Stimulated activated CD8-positive, alpha-beta memory T cell treated with anti-CD3 and anti-CD28 coated beads, Interleukin-2, amount 100 ng/mL, for 48 hours (primary cell): ENCODE measurements around the gene TRAF7.
"Not testable (repeated sequence)": the region's sequence is repeated elsewhere in the genome, so short reads cannot be mapped to it uniquely, and the experiment has no call there.

ENCODE experiments used
- DNase-seq, 2 donors: peaks; one replicate each; pipeline ENCODE4 v3.0.0-alpha.2; 2020; ENCODE audit warnings: low read depth in 2 of 2

TRAF7 gene

GRCh38 chr16:2155091-2155950, at the start of gene TRAF7:
Gene TRAF7, plus strand, starts transcription at chr16:2155782. Its CDS starts 8,139 bp downstream, at chr16:2163921.
- DNase-seq = peak; percentile 93 to 94

- DNase-seq = not testable (repeated sequence)
Measured at GRCh38 chr16:2106211-2106610, 49.4 kb upstream of the TRAF7 start.

- DNase-seq = not testable (repeated sequence)
Measured at GRCh38 chr16:2107121-2107790, 48.3 kb upstream of the TRAF7 start.

GRCh38 chr16:2107791-2108125, 47.8 kb upstream of the TRAF7 start:
- not testable (repeated sequence) for DNase-seq

GRCh38 chr16:2108446-2109270, 46.9 kb upstream of the TRAF7 start:
- DNase-seq = not testable (repeated sequence)

GRCh38 chr16:2109271-2109580, 46.4 kb upstream of the TRAF7 start:
- not testable (repeated sequence) for DNase-seq

GRCh38 chr16:2109872-2110271, 45.7 kb upstream of the TRAF7 start:
- DNase-seq = not testable (repeated sequence)

- DNase-seq = not testable (repeated sequence)
Measured at GRCh38 chr16:2110332-2111008, 45.1 kb upstream of the TRAF7 start.

- DNase-seq = not testable (repeated sequence)
Measured at GRCh38 chr16:2111009-2111353, 44.6 kb upstream of the TRAF7 start.

GRCh38 chr16:2111412-2112335, 43.9 kb upstream of the TRAF7 start:
- not testable (repeated sequence) for DNase-seq

GRCh38 chr16:2112539-2113106, 43.0 kb upstream of the TRAF7 start:
- DNase-seq = not testable (repeated sequence)

- DNase-seq = not testable (repeated sequence)
Measured at GRCh38 chr16:2114225-2114624, 41.4 kb upstream of the TRAF7 start.

GRCh38 chr16:2114885-2115590, 40.5 kb upstream of the TRAF7 start:
- not testable (repeated sequence) for DNase-seq

- no peak for DNase-seq
Measured at GRCh38 chr16:2115591-2115973, 40.0 kb upstream of the TRAF7 start.

- DNase-seq = not testable (repeated sequence)
Measured at GRCh38 chr16:2116428-2116827, 39.2 kb upstream of the TRAF7 start.

GRCh38 chr16:2117341-2117740, 38.2 kb upstream of the TRAF7 start:
- not testable (repeated sequence) for DNase-seq

GRCh38 chr16:2117960-2118722, 37.4 kb upstream of the TRAF7 start:
- not testable (repeated sequence) for DNase-seq

- DNase-seq = not testable (repeated sequence)
Measured at GRCh38 chr16:2121325-2121724, 34.3 kb upstream of the TRAF7 start.

GRCh38 chr16:2121853-2122252, 33.7 kb upstream of the TRAF7 start:
- no peak for DNase-seq
